ENCODE measurements around the gene KATNB1. TPM values are rescaled to one million over a fixed set of nuclear protein-coding genes. Genes with fewer than 3 reads are reported as not detected.
A peak's percentile ranks its signal among the peaks of the same experiment; 100 is the strongest.
"Not testable (repeated sequence)": the region's sequence is repeated elsewhere in the genome, so short reads cannot be mapped to it uniquely, and the experiment has no call there.

Gene KATNB1
- total RNA-seq, 1 donor from 2014 or later, result 19.9 TPM

DNA sequence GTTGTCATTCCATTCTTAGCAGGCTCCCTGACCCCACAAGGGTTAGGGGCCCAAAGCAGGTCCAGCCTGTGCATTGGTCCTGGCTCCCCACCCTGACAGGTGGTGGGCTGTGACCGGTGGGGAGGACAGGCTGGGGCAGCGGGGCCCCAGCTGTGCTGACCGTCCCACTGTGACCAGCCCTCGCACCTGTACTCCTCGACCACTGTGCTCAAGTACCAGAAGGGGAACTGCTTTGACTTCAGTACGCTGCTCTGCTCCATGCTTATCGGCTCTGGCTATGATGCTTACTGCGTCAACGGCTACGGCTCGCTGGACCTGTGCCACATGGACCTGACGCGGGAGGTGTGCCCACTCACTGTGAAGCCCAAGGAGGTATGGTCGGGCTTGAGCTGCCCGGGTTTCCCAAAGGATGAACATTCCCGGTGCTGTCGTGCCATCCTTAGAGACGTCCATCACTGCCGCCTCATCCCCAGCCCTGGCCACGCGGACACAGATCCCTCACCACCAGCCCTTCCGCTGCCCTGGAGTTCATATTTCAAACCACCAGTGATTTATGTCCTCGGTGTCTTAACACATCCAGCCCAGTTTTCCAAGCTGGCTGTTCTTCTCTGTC lies 33.7 kb upstream of the KATNB1 start:
- no peak for ATAC-seq

DNA sequence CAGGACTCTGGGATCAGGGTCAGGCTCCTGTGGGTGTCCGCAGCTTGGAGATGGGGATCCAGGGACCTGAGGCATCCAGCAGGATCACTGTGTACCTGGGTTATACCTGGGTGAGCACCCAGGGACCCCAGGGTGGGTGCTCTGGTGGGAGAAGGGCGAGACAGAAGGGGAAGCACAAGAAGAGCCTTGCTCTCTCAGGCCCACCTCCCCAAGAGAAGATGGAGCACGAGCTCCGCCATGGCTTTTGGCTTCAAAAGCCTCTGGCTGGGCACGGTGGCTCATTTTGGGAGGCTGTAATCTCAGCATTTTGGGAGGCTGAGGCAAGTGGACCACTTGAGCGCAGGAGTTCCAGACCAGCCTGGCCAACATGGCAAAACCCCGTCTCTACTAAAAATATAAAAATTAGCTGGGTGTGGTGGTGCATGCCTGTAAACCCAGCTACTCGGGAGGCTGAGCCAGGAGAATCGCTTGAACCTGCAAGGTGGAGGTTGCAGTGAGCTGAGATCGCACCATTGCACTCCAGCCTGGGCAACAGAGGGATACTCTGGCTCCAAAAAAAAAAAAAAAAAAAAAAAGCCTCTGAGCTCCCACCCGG lies 32.1 kb upstream of the KATNB1 start:
- no peak for ATAC-seq

- ATAC-seq, result no peak
These were observed 31.3 kb upstream of the KATNB1 start for GRCh38 chr16:57704011-57704904.

GRCh38 chr16:57704905-57705852 lies 30.4 kb upstream of the KATNB1 start:
- no peak for ATAC-seq

GRCh38 chr16:57706717-57707116 lies 28.9 kb upstream of the KATNB1 start:
- no peak for ATAC-seq

DNA sequence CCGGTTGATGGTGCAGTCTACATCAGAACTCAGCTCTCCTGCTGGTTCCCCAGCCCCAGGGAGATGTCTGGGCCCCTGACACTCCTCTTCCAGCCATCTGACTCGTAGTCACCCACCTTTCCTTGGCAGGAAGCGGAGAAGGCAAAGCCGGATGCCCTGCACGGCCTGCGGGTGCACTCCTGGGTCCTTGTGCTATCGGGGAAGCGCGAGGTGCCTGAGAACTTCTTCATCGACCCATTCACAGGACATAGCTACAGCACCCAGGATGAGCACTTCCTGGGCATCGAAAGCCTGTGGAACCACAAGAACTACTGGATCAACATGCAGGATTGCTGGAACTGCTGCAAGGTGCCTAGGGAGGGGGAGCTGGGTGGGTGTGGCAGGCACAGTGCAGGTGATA lies 28.2 kb upstream of the KATNB1 start:
- ATAC-seq, result no peak

GRCh38 chr16:57708168-57708567 lies 27.4 kb upstream of the KATNB1 start:
- no peak for ATAC-seq

DNA sequence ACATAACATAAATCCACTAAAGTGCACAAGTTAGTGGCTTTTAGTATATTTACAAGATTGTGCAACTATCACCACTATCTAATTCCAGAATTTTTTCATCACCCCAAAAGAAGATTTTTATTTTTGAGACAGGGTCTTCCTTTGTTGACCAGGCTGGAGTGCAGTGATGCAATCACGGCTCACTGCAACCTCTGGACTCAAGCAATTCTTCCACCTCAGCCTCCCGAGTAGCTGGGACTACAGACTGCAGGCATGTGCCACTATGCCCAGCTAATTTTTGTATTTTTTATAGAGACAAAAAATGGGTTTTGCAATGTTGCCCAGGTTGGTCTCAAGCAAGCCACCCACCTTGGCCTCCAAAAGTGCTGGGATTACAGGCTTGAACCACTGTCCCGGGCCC lies 25.9 kb upstream of the KATNB1 start:
- no peak for ATAC-seq

- no peak for ATAC-seq
These were observed 24.2 kb upstream of the KATNB1 start for GRCh38 chr16:57711346-57711745.

DNA sequence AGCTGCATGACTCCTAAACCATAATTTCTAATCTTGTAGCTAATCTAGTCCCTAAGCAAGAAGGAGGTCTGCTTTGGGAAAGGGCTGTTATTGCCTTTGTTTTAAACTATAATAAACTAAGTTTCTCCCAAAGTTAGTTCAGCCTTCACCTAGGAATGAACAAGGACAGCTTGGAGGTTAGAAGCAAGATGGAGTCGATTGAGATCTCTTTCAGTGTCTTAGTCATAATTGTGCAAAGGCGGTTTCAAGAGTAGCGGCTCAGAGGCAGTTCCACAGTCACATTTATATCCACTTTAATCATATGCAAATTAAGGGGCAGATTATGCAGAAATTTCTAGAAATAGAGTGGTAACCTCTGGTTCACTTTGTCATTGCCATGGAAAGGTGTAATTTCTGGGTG lies 23.6 kb upstream of the KATNB1 start:
- no peak for ATAC-seq

DNA sequence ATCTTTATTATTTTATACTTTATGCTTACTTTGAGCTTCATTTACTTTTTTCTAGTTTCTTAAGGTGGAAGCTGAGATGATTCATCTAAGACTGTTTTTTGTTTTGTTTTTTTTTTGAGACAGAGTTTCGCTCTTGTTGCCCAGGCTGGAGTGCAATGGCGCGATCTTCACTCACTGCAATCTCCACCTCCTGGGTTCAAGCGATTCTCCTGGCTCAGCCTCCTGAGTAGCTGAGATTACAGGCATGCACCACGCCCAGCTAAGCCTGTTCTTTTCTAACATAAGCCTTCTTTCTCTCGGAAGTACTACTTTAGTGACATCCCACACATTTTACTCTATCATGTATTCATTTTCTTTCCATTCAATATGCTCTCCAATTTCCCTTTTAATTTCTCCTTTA lies 23.0 kb upstream of the KATNB1 start:
- not testable (repeated sequence) for ATAC-seq

DNA sequence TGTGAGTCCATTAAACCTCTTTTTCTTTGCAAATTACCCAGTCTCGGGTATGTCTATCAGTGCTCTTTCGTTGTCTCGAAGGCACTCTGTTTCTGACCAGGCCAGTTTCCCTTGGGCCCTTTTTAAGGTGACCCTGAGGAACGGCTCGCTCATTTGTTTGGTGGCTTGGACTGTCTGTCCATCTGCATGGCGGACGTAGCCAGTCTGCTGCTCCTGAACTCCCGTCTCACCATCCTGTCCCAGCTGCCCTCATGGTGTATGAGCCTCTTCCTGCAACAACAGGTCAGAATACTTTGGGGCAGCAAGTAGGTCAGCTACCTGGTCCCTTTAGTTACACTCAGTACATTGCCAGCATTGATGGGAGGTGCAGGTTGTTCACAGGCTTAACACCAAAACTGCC lies 22.0 kb upstream of the KATNB1 start:
- no peak for ATAC-seq

- ATAC-seq, result no peak
These were observed 21.5 kb upstream of the KATNB1 start for GRCh38 chr16:57714047-57714446.

DNA sequence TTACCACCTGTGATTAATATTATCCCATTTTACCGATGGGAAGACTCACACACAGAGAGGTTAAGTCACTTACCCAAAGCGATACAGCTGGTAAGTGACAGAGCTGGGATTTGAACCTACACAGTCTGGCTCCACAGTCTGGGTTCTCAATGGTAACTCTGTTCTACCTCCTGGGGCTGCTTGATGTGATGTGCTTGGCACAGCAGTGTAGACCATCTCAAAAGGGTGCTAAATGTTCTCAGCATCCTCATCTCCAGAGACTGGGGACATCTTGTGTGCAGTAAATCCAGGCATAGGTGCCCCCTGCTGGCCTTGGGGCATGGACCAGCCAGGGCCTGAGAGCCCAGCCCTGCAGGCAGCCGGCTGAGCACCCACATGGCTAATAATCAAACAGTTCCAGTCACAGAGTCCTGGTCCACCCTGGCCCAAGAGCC lies 15.4 kb upstream of the KATNB1 start:
- ATAC-seq, result peak; percentile 50

DNA sequence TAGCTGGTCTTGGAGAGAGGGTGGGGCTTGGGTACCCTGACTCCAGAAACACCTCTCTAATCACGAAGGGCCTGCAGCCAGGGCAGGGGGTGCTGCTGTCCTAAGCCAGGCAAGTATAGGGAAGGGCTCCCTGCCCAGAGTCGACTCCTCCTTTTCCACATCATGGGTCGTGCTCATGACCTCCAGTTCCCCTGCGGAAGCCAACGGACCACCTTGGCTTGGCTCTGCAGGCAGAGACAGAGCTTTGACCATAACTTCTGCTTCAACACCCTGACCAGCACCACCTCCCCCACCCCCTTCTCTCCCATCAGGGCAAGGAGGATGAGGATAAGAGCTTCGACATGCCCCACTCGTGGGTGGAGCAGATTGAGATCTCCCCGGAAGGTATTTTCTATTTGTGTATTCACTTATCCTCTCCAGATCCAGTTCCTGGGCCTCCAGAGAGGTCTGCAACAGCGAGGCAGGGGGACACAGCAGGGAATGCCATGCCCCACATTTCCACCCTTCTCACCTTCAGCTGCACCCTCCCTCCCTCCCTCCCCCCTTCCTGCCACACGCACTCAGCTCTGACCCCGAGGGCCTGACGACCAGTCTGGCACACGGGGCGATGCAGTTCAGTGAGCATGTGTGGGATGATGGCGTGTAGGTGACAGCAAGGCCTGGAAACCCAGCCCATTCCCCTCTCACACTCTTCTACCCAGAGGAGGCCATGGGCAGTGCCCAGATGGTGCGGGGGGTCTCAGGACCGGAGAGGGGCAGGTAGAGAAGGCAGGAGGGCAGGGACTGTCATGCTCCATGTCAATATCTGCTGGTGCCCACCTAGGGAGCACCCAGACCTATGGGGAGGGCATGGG lies 14.0 kb upstream of the KATNB1 start:
- no peak for ATAC-seq

- ATAC-seq, result no peak
These were observed 13.4 kb upstream of the KATNB1 start for GRCh38 chr16:57722210-57722499.

- no peak for ATAC-seq
These were observed 12.9 kb upstream of the KATNB1 start for GRCh38 chr16:57722651-57723050.

DNA sequence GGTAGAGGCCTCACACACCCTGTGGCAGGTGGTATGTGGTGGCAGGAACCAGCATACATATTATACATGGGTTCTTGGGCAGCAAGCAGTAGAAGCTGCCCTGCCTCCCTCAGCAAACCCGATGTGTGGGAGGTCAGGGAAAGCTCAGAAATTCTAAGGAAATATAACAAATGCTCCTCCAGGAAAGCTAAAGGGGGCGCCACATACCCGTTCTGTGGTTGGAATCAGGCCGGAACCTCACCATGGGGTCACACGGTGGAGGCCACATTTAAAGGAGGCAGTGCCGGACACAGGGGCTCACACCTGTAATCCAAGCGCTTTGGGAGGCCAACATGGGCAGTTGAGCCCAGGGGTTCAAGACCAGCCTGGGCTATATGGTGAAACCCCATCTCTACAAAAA lies 12.4 kb upstream of the KATNB1 start:
- ATAC-seq, result no peak

DNA sequence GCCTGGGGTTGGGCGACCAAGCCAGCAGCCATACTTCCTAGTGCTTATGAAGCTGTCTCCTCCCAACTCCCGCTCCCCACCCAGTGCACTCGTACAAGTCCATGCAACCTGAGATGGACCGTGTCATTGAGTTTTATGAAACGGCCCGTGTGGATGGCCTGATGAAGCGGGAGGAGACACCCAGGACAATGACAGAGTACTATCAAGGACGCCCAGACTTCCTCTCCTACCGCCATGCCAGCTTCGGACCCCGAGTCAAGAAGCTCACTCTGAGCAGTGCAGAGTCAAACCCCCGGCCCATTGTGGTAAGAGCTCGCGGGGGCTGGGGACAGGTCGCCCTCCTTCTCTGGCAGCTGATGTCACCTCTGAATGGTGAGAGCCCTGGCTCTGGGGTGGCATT lies 11.0 kb upstream of the KATNB1 start:
- ATAC-seq, result no peak

- no peak for ATAC-seq
These were observed 10.4 kb upstream of the KATNB1 start for GRCh38 chr16:57725151-57725550.

- ATAC-seq, result no peak
These were observed 10.0 kb upstream of the KATNB1 start for GRCh38 chr16:57725554-57725953.

DNA sequence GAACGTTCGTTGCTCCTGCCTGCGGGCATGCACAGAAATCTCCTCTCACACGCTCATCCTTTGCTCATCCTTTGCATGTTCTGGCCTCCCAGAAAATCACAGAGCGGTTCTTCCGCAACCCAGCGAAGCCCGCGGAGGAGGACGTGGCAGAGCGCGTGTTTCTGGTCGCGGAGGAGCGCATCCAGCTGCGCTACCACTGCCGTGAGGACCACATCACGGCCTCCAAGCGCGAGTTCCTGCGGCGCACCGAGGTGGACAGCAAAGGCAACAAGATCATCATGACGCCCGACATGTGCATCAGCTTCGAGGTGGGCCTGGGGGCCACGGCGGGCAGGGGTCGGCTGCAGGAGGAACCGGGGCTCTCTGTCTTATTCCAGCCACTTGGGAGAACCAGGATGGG lies 9.6 kb upstream of the KATNB1 start:
- ATAC-seq, result no peak
